ENCODE measurements around the gene LCP2. TPM values are rescaled to one million over a fixed set of nuclear protein-coding genes. Genes with fewer than 3 reads are reported as not detected.

The LCP2 gene
- polyA plus RNA-seq, 10 donors, result 3.5 to 16.6 (median 6.2) TPM

DNA sequence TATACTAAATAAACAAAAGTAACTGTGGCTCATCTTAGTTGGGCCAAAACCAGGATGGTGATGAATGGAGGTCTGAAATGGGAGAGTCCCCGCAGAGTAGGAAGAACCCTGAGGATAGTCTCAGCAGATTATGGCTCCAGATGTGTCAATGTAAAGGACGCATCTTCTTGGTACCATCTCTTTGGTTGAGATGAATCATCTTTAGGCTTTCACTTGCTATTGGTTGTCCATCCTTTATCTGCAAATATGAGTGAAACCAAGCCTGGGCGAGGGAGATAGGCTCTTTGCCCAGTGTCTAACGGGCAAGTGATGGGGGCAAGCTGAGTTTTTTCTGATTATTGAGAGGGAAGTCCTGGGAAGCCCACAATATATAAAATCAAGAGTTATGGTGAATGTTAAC is 19.4 kb upstream of the LCP2 start:
- no peak for DNase-seq

DNA sequence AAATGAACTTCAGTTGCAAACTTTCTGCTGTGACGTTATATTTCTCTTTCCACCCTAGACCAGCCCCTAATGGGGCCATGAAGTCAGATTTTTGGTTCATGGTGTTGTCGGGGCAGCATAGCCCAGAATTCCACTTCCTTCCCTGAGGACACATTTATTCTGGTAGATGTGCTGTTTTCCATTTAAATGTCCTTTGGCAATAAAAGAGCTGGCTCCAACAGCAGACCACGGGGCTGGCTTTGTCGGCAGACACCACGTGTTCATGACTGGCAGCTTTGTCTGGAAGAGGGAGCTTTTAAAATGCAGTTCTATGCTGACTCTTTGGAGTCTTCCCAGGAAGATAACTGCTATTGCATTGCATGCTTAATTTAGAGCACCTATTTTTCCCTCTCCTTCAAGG is 17.6 kb upstream of the LCP2 start:
- DNase-seq, result peak; percentile 55 to 92 (median 85)

DNA sequence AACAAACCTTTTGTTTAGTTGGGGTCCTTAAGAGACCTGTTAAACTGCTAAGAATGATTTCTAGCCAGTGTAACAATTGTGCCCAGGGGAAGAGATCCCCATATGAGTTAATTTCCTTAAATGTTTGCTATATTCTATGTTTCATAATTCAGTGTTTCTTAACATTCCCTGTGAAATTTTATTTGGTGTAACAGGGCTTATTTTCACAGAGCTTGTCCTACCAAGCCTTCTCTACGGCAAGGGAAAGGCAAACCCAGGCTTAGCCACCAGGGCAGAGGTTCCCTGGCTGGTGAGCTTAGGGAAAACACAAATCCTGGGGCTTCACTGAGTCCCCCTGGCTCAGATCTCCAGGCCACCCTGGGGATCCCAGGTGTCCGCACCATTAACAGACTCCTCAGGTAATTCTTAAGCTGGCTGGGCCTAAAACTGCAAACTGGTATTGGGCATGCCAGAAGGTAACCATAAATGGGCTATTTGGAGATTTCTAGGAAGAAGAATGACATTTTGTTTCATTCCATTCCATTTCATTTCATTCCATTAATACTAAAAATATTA is 17.0 kb upstream of the LCP2 start:
- no peak for DNase-seq

- DNase-seq, result no peak
Measured at GRCh38 chr5:170313816-170314215, 16.2 kb upstream of the LCP2 start.

GRCh38 chr5:170313344-170313743 is 15.8 kb upstream of the LCP2 start:
- no peak for DNase-seq

GRCh38 chr5:170312666-170313065 is 15.1 kb upstream of the LCP2 start:
- peak in 1 of 3 donors; percentile 42 for DNase-seq

DNA sequence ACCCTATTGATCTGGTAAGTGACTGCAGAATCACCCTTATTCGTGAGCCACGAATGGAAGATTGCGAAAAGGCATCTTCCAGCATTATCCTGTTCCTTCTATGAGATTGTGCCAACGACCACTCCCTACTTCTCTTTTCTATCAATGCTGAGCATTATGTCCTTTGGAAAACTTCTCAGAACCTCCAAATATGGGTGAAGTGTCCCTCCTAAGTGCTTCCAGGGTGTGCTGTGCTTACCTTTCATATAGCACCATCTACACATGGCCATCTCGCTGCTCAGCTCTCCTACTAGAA is 14.7 kb upstream of the LCP2 start:
- DNase-seq, result no peak

- DNase-seq, result no peak
Measured at GRCh38 chr5:170311511-170312300, 14.1 kb upstream of the LCP2 start.

DNA sequence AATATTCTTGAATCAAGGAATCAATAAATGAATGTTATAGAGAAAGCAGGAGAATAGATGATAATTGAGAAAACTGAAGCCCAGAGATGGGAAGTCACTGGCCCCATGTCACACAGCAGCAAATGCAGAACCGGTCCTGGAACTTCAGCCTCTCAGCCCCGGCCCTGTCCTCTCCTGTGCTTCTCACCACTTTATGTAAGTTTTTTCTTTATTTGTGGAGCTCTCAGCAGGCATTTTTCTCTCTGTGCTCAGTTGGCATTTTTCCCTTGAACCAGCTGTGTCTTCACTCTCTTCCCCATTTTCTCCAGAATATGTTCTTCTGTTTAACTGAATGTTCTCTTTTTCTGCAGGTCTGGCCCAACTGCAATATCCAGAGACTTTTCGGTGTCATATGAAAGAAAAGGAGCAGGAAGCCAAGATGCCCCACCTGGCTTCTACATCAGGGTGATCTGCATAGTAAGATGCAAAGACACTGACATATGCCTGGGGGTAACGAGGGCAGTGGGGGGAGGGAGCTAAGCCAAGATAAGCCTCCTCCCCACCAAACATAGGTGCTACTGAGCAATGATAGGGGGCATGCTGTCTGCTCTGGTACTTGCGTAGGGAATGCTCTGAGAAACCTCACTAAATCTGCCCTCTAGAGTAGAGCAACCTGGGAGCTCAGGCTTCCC is 12.8 kb upstream of the LCP2 start:
- DNase-seq, result no peak

GRCh38 chr5:170308686-170309085 is 11.1 kb upstream of the LCP2 start:
- no peak for DNase-seq

DNA sequence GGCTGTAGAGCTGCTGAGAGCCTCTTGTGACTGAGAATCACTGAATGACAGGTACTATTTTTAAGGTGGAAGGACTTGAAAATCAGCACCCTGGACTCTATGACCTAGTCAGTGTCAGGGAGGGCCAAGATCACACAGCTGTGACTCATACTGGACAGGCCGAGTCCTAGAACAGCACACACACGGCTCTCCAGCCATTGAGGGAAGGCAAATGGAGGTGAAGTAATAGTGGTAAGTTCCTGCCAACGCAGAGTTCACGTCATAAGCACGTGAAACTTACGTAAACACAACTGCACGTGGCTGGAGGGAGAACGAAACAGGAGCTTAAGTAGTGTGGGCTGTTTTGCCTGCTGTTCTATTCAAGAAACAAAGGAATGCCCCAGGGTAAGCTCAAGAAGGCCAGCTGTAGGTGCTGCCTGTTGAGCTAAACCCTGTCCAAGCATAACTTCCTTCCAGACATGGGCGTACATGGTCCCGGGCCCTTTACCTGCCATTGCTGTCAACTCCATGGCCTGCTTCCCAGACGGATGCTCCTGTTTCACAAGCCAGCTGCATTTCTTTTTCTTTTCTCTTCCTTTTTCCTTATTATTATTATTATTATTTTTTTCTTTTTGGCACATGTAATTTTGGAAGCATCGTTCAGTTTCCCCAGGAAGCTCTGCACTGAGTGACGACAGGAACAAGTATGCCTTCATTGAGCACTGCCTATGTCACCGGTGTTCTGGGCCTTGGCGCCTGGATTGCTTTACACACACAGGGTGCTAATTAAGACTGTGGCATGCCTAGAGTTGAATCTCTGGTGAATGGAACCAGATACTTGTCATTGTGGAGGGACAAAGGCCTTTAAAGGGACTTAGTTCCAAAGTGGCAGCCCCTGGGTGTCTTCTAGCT is 10.2 kb upstream of the LCP2 start:
- DNase-seq, result peak; percentile 49 to 86 (median 53)

- DNase-seq, result peak in 2 of 3 donors; percentile 42 to 47
Measured at GRCh38 chr5:170306381-170306831, 8.8 kb upstream of the LCP2 start.

GRCh38 chr5:170305646-170306025 is 8.1 kb upstream of the LCP2 start:
- no peak for DNase-seq

- DNase-seq, result no peak
Measured at GRCh38 chr5:170305016-170305645, 7.6 kb upstream of the LCP2 start.

DNA sequence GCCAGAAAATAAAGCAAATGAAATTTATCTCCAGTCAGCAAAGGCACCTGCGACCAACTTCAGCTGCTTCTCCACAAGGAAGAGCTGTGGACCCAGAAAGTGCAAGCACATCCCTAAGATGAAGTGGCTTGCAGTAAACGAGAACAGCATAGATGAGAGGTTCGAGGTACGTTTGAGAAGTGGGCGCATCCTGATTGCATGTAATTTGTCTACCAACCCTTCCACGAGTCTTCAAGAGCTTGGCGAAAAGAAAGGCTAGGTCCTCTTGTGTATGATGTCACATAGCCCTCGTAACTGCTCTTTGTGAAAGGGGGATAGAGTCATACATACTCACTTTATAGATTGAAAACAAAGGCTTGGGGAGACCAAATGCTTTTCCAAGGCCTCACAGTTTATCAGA is 6.0 kb upstream of the LCP2 start:
- DNase-seq, result no peak

DNA sequence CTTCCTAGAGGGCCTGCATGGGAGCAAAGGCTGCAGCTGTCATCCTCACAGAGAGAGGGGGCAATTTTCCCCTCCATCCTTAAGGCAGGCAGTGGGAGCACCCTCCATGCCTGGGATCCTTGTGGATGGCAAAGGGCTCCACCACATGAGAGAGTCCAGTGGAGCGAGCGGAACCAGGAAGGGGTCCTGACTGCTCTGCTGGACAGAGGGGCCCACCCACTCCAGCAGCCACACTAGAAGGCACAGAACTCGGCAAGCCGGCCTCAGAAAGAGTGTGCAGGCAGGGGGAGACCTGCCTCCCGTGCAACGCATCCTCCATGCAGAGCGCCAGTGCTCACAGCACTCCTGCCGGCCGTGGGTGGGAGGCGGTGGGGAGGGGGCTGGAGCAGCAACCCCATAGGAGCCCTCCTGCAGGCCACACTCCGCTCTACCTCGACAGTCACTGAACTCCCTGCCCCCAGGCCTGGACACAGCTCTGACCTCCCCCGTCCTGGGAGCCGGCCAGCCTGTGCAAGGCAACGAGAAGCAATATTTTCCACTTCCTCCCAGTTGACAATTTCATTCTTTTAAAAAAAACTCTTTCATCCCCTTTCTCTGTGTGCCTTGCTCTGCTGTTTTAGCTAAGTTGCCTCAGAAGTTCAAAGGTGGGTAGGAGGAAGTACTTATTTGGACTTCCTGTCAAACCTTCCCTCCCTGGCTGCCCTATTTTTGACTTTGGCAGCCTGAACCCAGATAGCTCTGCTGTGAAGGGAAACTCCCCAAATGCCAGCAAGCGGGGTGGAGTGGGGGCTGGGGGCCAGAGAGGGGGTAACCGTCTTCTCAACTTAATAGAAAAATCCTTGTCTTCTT is 5.3 kb upstream of the LCP2 start:
- peak; percentile 32 to 84 (median 64) for DNase-seq

DNA sequence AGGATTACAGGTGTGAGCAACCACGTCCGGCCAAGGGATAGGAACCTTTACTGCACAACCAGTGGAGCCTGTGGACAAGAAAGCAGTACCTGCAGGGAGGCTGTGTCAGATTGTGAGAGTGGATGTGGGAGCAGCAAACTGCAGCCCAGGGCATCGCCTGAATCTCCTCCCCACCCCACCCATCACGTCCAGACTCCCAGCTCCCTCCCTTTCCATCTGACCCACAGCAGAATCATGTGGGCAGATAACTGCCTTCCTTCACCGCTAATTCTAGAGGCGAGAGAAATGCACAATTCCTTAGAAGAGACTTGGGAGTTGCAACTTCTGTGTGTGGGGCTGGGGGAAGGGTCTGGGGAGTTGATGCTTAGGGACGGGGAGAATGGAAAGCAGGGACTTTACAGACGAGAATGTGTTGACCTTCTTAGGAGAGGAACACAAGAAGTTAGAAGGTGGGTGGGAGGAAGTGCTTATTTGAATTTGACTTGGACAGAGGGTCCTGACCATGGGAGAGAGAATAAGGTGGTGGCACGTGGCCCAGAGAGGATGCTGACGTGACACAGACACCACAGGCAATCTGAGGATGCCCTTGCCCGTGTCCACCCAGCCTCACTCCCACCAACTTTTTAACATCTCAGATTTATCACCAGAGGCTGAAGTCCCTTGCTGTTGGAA is 4.5 kb upstream of the LCP2 start:
- DNase-seq, result no peak

- no peak for DNase-seq
Measured at GRCh38 chr5:170301149-170301548, 3.6 kb upstream of the LCP2 start.

- peak in 1 of 3 donors; percentile 41 for DNase-seq
Measured at GRCh38 chr5:170300361-170301013, 2.9 kb upstream of the LCP2 start.

Data from muscle of back (tissue), 11 donors.